Measurements from ENCODE around the gene MOB1B. TPM values are rescaled to one million over a fixed set of nuclear protein-coding genes. Genes with fewer than 3 reads are reported as not detected.
A peak's percentile ranks its signal among the peaks of the same experiment; 100 is the strongest.

MOB1B gene
- total and polyA plus RNA-seq, 2 experiments from 2014 or later = 7.9 to 30.2 TPM

DNA sequence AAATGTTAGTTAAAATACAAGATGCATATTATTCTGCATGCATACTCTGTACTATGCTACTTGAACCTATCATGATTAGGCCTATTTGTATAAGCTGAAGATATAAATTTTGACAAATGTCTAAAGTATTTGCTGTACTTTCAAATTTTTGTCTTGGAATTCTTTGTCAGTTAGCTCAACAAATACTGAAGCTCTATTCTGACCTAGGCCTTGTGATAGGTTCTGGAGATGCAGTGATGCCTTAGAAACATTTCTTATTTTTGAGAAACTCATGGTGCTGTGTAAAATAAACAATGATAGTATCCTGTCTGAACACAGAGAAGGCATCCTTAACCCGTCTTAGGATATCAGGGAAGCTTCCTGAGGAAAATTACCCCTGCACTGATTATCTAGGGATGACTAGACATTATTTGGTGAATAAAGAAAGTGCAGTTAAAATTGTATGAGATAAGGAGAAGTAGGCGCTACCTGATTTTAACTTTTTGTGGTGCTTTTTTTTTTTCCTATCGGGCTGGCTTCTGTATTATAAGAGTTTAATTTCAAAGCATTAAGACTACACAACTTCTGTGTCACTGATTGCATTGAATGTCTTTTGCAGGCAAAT lies 43.4 kb downstream of the MOB1B start:
- Histone ChIP-seq H3K4me1 (ENCODE audit: insufficient read depth) (peaks cover 26% of the 10 kb centered on the region), H3K27ac (ENCODE audit: low read depth) (no peak overlapping the region), H3K27me3 (ENCODE audit: insufficient read depth) (no peaks in the 10 kb centered on the region), H3K36me3 (ENCODE audit: insufficient read depth) (no peaks in the 10 kb centered on the region), H3K4me2 (peak overlapping the region; percentile 55), H4K20me1 (replicated peaks; ENCODE audit: insufficient read depth) (peaks cover 3% of the 10 kb centered on the region; the same call in 1 of the 2 replicates), H3K79me2 (replicated peaks; ENCODE audit: insufficient read depth) (peaks cover 74% of the 10 kb centered on the region), H3K9me2 (ENCODE audit: insufficient read depth) (no peaks in the 10 kb centered on the region), H2AFZ (no peak overlapping the region), H3F3A (replicated peaks; ENCODE audit: low read depth) (no peaks in the 10 kb centered on the region), H3K4me3 (no peak overlapping the region)
- peaks cover 2% of the 10 kb centered on the region for H3K27me3 Mint-ChIP-seq (ENCODE audit: insufficient read depth, low read depth, poor library complexity)
- no peak for ATAC-seq
- peaks cover 41% of the 10 kb centered on the region for H3K4me1 Mint-ChIP-seq
- no peak overlapping the region for H3K4me3 Mint-ChIP-seq
- peaks cover 3% of the 10 kb centered on the region; the same call in 2 of the 3 replicates for H3K36me3 Mint-ChIP-seq (ENCODE audit: low read depth)
- no peaks in the 10 kb centered on the region for H3K9me3 Mint-ChIP-seq
- TF ChIP-seq, protein P1, sequence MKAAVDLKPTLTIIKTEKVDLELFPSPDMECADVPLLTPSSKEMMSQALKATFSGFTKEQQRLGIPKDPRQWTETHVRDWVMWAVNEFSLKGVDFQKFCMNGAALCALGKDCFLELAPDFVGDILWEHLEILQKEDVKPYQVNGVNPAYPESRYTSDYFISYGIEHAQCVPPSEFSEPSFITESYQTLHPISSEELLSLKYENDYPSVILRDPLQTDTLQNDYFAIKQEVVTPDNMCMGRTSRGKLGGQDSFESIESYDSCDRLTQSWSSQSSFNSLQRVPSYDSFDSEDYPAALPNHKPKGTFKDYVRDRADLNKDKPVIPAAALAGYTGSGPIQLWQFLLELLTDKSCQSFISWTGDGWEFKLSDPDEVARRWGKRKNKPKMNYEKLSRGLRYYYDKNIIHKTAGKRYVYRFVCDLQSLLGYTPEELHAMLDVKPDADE (IDR thresholded peaks at IDR 0.05) = no peak
- TF ChIP-seq CREB1 (CRISPR knock-in tag; IDR thresholded peaks at IDR 0.05; ENCODE audit: low read depth) = no peak
- TF ChIP-seq POLR2AphosphoS5 (IDR thresholded peaks at IDR 0.05; ENCODE audit: low read depth) = no peak
- TF ChIP-seq, protein P2, sequence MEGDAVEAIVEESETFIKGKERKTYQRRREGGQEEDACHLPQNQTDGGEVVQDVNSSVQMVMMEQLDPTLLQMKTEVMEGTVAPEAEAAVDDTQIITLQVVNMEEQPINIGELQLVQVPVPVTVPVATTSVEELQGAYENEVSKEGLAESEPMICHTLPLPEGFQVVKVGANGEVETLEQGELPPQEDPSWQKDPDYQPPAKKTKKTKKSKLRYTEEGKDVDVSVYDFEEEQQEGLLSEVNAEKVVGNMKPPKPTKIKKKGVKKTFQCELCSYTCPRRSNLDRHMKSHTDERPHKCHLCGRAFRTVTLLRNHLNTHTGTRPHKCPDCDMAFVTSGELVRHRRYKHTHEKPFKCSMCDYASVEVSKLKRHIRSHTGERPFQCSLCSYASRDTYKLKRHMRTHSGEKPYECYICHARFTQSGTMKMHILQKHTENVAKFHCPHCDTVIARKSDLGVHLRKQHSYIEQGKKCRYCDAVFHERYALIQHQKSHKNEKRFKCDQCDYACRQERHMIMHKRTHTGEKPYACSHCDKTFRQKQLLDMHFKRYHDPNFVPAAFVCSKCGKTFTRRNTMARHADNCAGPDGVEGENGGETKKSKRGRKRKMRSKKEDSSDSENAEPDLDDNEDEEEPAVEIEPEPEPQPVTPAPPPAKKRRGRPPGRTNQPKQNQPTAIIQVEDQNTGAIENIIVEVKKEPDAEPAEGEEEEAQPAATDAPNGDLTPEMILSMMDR (conservative IDR thresholded peaks at IDR 0.05; ENCODE audit: low read depth in 2 of 2) = no peak
- TF ChIP-seq EZH2 (IDR thresholded peaks at IDR 0.05; ENCODE audit: low read depth, unreplicated experiment) = no peak
- no peak for TF ChIP-seq JUNB (IDR thresholded peaks at IDR 0.05; ENCODE audit: unreplicated experiment)
- no peak for TF ChIP-seq ZNF331 (CRISPR knock-in tag; IDR thresholded peaks at IDR 0.05; ENCODE audit: low read depth)
- TF ChIP-seq EZH2phosphoT487 (IDR thresholded peaks at IDR 0.05; ENCODE audit: unreplicated experiment) = no peak
- TF ChIP-seq, protein P3, sequence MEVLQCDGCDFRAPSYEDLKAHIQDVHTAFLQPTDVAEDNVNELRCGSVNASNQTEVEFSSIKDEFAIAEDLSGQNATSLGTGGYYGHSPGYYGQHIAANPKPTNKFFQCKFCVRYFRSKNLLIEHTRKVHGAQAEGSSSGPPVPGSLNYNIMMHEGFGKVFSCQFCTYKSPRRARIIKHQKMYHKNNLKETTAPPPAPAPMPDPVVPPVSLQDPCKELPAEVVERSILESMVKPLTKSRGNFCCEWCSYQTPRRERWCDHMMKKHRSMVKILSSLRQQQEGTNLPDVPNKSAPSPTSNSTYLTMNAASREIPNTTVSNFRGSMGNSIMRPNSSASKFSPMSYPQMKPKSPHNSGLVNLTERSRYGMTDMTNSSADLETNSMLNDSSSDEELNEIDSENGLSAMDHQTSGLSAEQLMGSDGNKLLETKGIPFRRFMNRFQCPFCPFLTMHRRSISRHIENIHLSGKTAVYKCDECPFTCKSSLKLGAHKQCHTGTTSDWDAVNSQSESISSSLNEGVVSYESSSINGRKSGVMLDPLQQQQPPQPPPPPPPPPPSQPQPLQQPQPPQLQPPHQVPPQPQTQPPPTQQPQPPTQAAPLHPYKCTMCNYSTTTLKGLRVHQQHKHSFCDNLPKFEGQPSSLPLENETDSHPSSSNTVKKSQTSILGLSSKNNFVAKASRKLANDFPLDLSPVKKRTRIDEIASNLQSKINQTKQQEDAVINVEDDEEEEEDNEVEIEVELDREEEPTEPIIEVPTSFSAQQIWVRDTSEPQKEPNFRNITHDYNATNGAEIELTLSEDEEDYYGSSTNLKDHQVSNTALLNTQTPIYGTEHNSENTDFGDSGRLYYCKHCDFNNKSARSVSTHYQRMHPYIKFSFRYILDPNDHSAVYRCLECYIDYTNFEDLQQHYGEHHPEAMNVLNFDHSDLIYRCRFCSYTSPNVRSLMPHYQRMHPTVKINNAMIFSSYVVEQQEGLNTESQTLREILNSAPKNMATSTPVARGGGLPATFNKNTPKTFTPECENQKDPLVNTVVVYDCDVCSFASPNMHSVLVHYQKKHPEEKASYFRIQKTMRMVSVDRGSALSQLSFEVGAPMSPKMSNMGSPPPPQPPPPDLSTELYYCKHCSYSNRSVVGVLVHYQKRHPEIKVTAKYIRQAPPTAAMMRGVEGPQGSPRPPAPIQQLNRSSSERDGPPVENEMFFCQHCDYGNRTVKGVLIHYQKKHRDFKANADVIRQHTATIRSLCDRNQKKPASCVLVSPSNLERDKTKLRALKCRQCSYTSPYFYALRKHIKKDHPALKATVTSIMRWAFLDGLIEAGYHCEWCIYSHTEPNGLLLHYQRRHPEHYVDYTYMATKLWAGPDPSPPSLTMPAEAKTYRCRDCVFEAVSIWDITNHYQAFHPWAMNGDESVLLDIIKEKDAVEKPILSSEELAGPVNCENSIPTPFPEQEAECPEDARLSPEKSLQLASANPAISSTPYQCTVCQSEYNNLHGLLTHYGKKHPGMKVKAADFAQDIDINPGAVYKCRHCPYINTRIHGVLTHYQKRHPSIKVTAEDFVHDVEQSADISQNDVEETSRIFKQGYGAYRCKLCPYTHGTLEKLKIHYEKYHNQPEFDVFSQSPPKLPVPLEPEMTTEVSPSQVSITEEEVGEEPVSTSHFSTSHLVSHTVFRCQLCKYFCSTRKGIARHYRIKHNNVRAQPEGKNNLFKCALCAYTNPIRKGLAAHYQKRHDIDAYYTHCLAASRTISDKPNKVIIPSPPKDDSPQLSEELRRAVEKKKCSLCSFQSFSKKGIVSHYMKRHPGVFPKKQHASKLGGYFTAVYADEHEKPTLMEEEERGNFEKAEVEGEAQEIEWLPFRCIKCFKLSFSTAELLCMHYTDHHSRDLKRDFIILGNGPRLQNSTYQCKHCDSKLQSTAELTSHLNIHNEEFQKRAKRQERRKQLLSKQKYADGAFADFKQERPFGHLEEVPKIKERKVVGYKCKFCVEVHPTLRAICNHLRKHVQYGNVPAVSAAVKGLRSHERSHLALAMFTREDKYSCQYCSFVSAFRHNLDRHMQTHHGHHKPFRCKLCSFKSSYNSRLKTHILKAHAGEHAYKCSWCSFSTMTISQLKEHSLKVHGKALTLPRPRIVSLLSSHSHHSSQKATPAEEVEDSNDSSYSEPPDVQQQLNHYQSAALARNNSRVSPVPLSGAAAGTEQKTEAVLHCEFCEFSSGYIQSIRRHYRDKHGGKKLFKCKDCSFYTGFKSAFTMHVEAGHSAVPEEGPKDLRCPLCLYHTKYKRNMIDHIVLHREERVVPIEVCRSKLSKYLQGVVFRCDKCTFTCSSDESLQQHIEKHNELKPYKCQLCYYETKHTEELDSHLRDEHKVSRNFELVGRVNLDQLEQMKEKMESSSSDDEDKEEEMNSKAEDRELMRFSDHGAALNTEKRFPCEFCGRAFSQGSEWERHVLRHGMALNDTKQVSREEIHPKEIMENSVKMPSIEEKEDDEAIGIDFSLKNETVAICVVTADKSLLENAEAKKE (CRISPR knock-in tag; IDR thresholded peaks at IDR 0.05) = no peak
- no peak for TF ChIP-seq ZNF114 (CRISPR knock-in tag; IDR thresholded peaks at IDR 0.05)
- no peak for TF ChIP-seq NANOG (IDR thresholded peaks at IDR 0.05; ENCODE audit: borderline replicate concordance)
- TF ChIP-seq, protein P4, sequence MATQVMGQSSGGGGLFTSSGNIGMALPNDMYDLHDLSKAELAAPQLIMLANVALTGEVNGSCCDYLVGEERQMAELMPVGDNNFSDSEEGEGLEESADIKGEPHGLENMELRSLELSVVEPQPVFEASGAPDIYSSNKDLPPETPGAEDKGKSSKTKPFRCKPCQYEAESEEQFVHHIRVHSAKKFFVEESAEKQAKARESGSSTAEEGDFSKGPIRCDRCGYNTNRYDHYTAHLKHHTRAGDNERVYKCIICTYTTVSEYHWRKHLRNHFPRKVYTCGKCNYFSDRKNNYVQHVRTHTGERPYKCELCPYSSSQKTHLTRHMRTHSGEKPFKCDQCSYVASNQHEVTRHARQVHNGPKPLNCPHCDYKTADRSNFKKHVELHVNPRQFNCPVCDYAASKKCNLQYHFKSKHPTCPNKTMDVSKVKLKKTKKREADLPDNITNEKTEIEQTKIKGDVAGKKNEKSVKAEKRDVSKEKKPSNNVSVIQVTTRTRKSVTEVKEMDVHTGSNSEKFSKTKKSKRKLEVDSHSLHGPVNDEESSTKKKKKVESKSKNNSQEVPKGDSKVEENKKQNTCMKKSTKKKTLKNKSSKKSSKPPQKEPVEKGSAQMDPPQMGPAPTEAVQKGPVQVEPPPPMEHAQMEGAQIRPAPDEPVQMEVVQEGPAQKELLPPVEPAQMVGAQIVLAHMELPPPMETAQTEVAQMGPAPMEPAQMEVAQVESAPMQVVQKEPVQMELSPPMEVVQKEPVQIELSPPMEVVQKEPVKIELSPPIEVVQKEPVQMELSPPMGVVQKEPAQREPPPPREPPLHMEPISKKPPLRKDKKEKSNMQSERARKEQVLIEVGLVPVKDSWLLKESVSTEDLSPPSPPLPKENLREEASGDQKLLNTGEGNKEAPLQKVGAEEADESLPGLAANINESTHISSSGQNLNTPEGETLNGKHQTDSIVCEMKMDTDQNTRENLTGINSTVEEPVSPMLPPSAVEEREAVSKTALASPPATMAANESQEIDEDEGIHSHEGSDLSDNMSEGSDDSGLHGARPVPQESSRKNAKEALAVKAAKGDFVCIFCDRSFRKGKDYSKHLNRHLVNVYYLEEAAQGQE (IDR thresholded peaks at IDR 0.05; ENCODE audit: unreplicated experiment) = no peak
- TF ChIP-seq STAT1 (IDR thresholded peaks at IDR 0.05; ENCODE audit: unreplicated experiment) = no peak
- peak overlapping the region; percentile 9 for H3K27ac Mint-ChIP-seq
- no peak for DNase-seq (ENCODE audit: low spot score)

Measured in GM23338 (cell line).